HL-60 (cell line): ENCODE data around the gene ADPRHL1.

Experiments used
- DNase-seq, 2 experiments: peaks; one replicate each; pipeline ENCODE4 v3.0.0-alpha.2; 2010 to 2020; ENCODE audit warnings: low read depth in 1 of 2, low spot score in 1 of 2
- H3K27ac ChIP-seq: fragments of 250-450 bp; sonication (Bioruptor Pico); replicated peaks from 2 replicates; pipeline ENCODE4 v1.5.1; 2020; ENCODE audit warnings: mild to moderate bottlenecking, moderate library complexity
- H3K27me3 ChIP-seq: fragments of 250-450 bp; sonication (Bioruptor Pico); 2 replicates; pipeline ENCODE4 v1.5.1; 2021; ENCODE audit warnings: mild to moderate bottlenecking, moderate library complexity; ENCODE audit not compliant: insufficient read depth, poor library complexity, severe bottlenecking
- H3K4me3 ChIP-seq: replicated peaks from 2 replicates; pipeline ENCODE4 v1.5.1; 2011; ENCODE audit warnings: mild to moderate bottlenecking, control low read depth, low read length; ENCODE audit not compliant: insufficient read depth
- GABPA ChIP-seq: IDR thresholded peaks from 2 replicates; pipeline ENCODE4 v1.6.1; 2012; ENCODE audit warnings: low read depth
- POLR2AphosphoS5 ChIP-seq: IDR thresholded peaks from 2 replicates; pipeline ENCODE4 v1.6.1; 2012; ENCODE audit warnings: low read depth
- SPI1 ChIP-seq: IDR thresholded peaks from 2 replicates; pipeline ENCODE4 v1.6.1; 2012; ENCODE audit warnings: low read depth, mild to moderate bottlenecking, borderline replicate concordance
- TF ChIP-seq, protein P1 (sequence below): IDR thresholded peaks from one replicate; pipeline ENCODE4 v1.5.1; 2011; ENCODE audit warnings: low read length, control low read depth, inconsistent platforms; ENCODE audit not compliant: insufficient read depth
- TF ChIP-seq, protein P2 (sequence below): IDR thresholded peaks from 2 replicates; pipeline ENCODE4 v1.6.1; 2012; ENCODE audit warnings: low read depth; ENCODE audit not compliant: insufficient replicate concordance

Gene ADPRHL1

GRCh38 chr13:113466383-113466782 is 13.1 kb upstream of the ADPRHL1 start:
- no peak for DNase-seq
- no peak overlapping the region for H3K27ac ChIP-seq
- H3K27me3 ChIP-seq: no peaks in the 10 kb centered on the region
- TF ChIP-seq SPI1 (no peak), GABPA (no peak), POLR2AphosphoS5 (no peak)
- TF ChIP-seq, protein P1, sequence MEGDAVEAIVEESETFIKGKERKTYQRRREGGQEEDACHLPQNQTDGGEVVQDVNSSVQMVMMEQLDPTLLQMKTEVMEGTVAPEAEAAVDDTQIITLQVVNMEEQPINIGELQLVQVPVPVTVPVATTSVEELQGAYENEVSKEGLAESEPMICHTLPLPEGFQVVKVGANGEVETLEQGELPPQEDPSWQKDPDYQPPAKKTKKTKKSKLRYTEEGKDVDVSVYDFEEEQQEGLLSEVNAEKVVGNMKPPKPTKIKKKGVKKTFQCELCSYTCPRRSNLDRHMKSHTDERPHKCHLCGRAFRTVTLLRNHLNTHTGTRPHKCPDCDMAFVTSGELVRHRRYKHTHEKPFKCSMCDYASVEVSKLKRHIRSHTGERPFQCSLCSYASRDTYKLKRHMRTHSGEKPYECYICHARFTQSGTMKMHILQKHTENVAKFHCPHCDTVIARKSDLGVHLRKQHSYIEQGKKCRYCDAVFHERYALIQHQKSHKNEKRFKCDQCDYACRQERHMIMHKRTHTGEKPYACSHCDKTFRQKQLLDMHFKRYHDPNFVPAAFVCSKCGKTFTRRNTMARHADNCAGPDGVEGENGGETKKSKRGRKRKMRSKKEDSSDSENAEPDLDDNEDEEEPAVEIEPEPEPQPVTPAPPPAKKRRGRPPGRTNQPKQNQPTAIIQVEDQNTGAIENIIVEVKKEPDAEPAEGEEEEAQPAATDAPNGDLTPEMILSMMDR: no peak
- TF ChIP-seq, protein P2, sequence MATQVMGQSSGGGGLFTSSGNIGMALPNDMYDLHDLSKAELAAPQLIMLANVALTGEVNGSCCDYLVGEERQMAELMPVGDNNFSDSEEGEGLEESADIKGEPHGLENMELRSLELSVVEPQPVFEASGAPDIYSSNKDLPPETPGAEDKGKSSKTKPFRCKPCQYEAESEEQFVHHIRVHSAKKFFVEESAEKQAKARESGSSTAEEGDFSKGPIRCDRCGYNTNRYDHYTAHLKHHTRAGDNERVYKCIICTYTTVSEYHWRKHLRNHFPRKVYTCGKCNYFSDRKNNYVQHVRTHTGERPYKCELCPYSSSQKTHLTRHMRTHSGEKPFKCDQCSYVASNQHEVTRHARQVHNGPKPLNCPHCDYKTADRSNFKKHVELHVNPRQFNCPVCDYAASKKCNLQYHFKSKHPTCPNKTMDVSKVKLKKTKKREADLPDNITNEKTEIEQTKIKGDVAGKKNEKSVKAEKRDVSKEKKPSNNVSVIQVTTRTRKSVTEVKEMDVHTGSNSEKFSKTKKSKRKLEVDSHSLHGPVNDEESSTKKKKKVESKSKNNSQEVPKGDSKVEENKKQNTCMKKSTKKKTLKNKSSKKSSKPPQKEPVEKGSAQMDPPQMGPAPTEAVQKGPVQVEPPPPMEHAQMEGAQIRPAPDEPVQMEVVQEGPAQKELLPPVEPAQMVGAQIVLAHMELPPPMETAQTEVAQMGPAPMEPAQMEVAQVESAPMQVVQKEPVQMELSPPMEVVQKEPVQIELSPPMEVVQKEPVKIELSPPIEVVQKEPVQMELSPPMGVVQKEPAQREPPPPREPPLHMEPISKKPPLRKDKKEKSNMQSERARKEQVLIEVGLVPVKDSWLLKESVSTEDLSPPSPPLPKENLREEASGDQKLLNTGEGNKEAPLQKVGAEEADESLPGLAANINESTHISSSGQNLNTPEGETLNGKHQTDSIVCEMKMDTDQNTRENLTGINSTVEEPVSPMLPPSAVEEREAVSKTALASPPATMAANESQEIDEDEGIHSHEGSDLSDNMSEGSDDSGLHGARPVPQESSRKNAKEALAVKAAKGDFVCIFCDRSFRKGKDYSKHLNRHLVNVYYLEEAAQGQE: no peak
- no peak overlapping the region for H3K4me3 ChIP-seq

DNA sequence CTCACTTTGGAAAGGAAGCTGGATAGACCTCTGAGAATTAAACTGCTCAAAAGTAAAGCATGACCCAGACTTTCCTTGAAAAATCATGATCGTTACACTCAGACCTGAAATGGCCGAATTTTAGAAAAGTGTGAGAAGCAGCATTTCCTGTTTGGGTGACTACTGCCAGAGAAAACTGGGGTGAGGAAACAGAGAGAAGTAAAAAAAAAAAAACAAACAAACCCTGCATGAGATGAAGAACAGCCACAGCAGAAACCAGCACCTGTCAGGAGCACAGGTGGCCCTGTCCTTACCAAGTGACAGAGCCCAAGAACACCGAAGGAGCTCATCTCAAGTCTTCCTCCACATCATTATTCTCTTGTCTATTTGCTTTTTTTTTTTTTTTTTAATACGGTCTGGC is 12.0 kb upstream of the ADPRHL1 start:
- no peak for TF ChIP-seq SPI1
- TF ChIP-seq, protein P2: no peak
- no peak for TF ChIP-seq GABPA
- TF ChIP-seq, protein P1: no peak
- TF ChIP-seq POLR2AphosphoS5: no peak
- H3K4me3 ChIP-seq: no peak overlapping the region
- H3K27ac ChIP-seq: no peak overlapping the region
- no peak for DNase-seq
- no peaks in the 10 kb centered on the region for H3K27me3 ChIP-seq

DNA sequence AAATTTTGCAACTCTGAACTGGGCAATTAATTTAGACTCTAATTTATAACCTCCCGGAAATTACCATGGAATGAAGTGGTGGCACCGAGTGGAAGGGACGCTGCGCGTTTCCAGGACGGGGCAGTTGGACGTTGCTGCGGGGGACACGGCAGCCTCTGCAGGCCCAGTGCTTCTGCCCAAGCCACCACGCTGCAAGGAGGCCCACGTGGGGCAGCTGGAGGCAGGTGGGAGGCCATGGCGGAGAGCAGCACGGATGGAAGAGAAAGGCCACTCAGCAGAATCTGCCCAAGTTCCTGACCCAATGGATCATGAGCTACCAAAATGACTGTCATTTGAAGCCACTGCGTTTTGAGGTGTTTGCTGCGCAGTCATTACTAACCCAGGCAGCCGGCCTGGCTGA is 11.2 kb upstream of the ADPRHL1 start:
- no peak for TF ChIP-seq GABPA
- TF ChIP-seq, protein P1: no peak
- no peak for TF ChIP-seq SPI1
- TF ChIP-seq, protein P2: no peak
- TF ChIP-seq POLR2AphosphoS5: no peak
- H3K4me3 ChIP-seq: no peak overlapping the region
- no peak for DNase-seq
- H3K27me3 ChIP-seq: no peaks in the 10 kb centered on the region
- no peak overlapping the region for H3K27ac ChIP-seq
